NCI-H2029 (cell line): ENCODE results near the gene DLGAP4.

Experiments
- DNase-seq: peaks from one replicate; lab custom pipeline; 2025; lab: John Stamatoyannopoulos, UW

Gene DLGAP4

GRCh38 chr20:36478137-36478905, 172.2 kb downstream of the DLGAP4 start:
- no peak for DNase-seq

- no peak for DNase-seq
Observed at GRCh38 chr20:36479938-36480337, 173.8 kb downstream of the DLGAP4 start.

- no peak for DNase-seq
Observed at GRCh38 chr20:36480456-36481048, 174.4 kb downstream of the DLGAP4 start.

- DNase-seq = peak; percentile 79
Observed at GRCh38 chr20:36481380-36482043, 175.4 kb downstream of the DLGAP4 start.

- peak; percentile 96 for DNase-seq
Observed at GRCh38 chr20:36482044-36482473, 175.9 kb downstream of the DLGAP4 start.

- no peak for DNase-seq
Observed at GRCh38 chr20:36483209-36483918, 177.2 kb downstream of the DLGAP4 start.

- DNase-seq = peak; percentile 81
Observed at GRCh38 chr20:36483919-36484808, 178.0 kb downstream of the DLGAP4 start.

GRCh38 chr20:36485286-36485685, 179.1 kb downstream of the DLGAP4 start:
- no peak for DNase-seq

- DNase-seq = no peak
Observed at GRCh38 chr20:36487069-36487468, 180.9 kb downstream of the DLGAP4 start.

GRCh38 chr20:36490191-36490590, 184.1 kb downstream of the DLGAP4 start:
- DNase-seq = no peak

- DNase-seq = no peak
Observed at GRCh38 chr20:36491901-36492617, 185.9 kb downstream of the DLGAP4 start.

GRCh38 chr20:36493051-36493800, 187.1 kb downstream of the DLGAP4 start:
- DNase-seq = no peak

- DNase-seq = peak; percentile 40
Observed at GRCh38 chr20:36493801-36494114, 187.6 kb downstream of the DLGAP4 start.

- DNase-seq = no peak
Observed at GRCh38 chr20:36496707-36497669, 190.8 kb downstream of the DLGAP4 start.

GRCh38 chr20:36497856-36498255, 191.7 kb downstream of the DLGAP4 start:
- DNase-seq = no peak

GRCh38 chr20:36498386-36499179, 192.4 kb downstream of the DLGAP4 start:
- no peak for DNase-seq

GRCh38 chr20:36499211-36499610, 193.1 kb downstream of the DLGAP4 start:
- no peak for DNase-seq
